DND-41 (cell line): ENCODE measurements around the gene BACH2.

Source experiments
- CTCF ChIP-seq: IDR thresholded peaks from 2 replicates; pipeline ENCODE4 v1.5.1; 2012; ENCODE audit warnings: borderline replicate concordance, low read length, moderate library complexity, mild to moderate bottlenecking; ENCODE audit not compliant: poor library complexity, severe bottlenecking; ENCODE audit errors: extremely low read depth
- EZH2 ChIP-seq: IDR thresholded peaks from 3 replicates; pipeline ENCODE4 v1.6.1; 2012; ENCODE audit warnings: borderline replicate concordance, low read depth, mild to moderate bottlenecking, moderate library complexity, low read length, inconsistent platforms; ENCODE audit not compliant: severe bottlenecking

- TF ChIP-seq CTCF (no peak), EZH2 (no peak)
Measured at GRCh38 chr6:89980353-89980752, 316.3 kb downstream of the BACH2 start.
